HepG2 (cell line): ENCODE measurements around the gene GPC6. TPM values are rescaled to one million over a fixed set of nuclear protein-coding genes. Genes with fewer than 3 reads are reported as not detected.
A peak's percentile ranks its signal among the peaks of the same experiment; 100 is the strongest.

Experiments
- ATAC-seq: fragments of 200-7000 bp; cut with Tn5 transposase; 3 replicates; pipeline ENCODE4 v1.9.1; 2020; ENCODE audit warnings: mild to moderate bottlenecking, moderate library complexity
- BruUV-seq: library from RNA; stranded (reverse); fragments of 400-500 nt; replicated peaks from 2 replicates; lab custom pipeline; 2021; lab: Mats Ljungman, UMichigan
- CTCF ChIA-PET: fragments of 300-600 bp; formaldehyde crosslinking; extraction: SDS; loops from one replicate; lab custom pipeline; 2021; ENCODE audit warnings: low total read pairs, inconsistent platforms, low intra/inter-chr PET ratio; lab: Yijun Ruan, JAX
- POLR2A ChIA-PET: fragments of 350-600 bp; sonication (Branson Sonifier 250); formaldehyde crosslinking; loops from one replicate; lab custom pipeline; 2020; ENCODE audit warnings: antibody characterized with exemption, inconsistent platforms; lab: Yijun Ruan, JAX
- DNase-seq: peaks from one replicate; pipeline ENCODE4 v3.0.0-alpha.2; 2015; ENCODE audit warnings: low spot score
- FAIRE-seq: peaks from 3 replicates; lab custom pipeline; 2011; peaks lifted over from hg19 to GRCh38; lab: Jason Lieb, UNC
- H2AFZ ChIP-seq: one replicate; pipeline ENCODE4 v1.6.1; 2011; ENCODE audit warnings: low read length, inconsistent platforms
- H3K27ac ChIP-seq: fragments of 300-600 bp; 3 replicates; pipeline ENCODE4 v1.8.0; 2011; ENCODE audit warnings: mixed run types, mild to moderate bottlenecking, mixed read lengths, low read length, inconsistent platforms; ENCODE audit not compliant: insufficient read depth; ENCODE audit errors: extremely low read length
- H3K27me3 ChIP-seq, 2 experiments: fragments of 200-600 bp in 1 of 2; 2 replicates in 1 of 2; 3 replicates in 1 of 2; pipeline versions ENCODE4 v1.6.0 to v1.8.0; 2011; ENCODE audit warnings: low read length in 2 of 2, mild to moderate bottlenecking in 2 of 2, moderate library complexity in 2 of 2, inconsistent platforms in 1 of 2; ENCODE audit not compliant: insufficient read depth in 2 of 2, control insufficient read depth in 1 of 2
- H3K36me3 ChIP-seq, 2 experiments: fragments of 200-600 bp in 1 of 2; replicated peaks in 1 of 2; 2 replicates in 1 of 2; 3 replicates in 1 of 2; pipeline versions ENCODE4 v1.5.1 to v1.8.0; 2011; ENCODE audit warnings: low read length in 2 of 2, inconsistent platforms in 1 of 2; ENCODE audit not compliant: insufficient read depth in 2 of 2, control insufficient read depth in 1 of 2
- H3K4me1 ChIP-seq: 2 replicates; pipeline ENCODE4 v1.5.1; 2012; ENCODE audit warnings: low read length, inconsistent platforms; ENCODE audit not compliant: insufficient read depth
- H3K4me2 ChIP-seq: 2 replicates; pipeline ENCODE4 v1.6.0; 2011; ENCODE audit warnings: low read depth, low read length, inconsistent platforms
- H3K4me3 ChIP-seq, 3 experiments: fragments of 200-600 bp in 1 of 3; sonication (generic), shearing (Covaris generic) in 1 of 3; replicated peaks in 1 of 3; 2 replicates each; pipeline ENCODE4 v1.5.1; 2011 to 2016; ENCODE audit warnings: low read length in 3 of 3, inconsistent platforms in 2 of 3, low read depth in 2 of 3, mild to moderate bottlenecking in 2 of 3, control low read depth in 1 of 3, mixed read lengths in 1 of 3; ENCODE audit not compliant: insufficient read depth in 1 of 3
- H3K79me2 ChIP-seq: one replicate; pipeline ENCODE4 v1.6.1; 2011; ENCODE audit warnings: low read length, inconsistent platforms; ENCODE audit not compliant: insufficient read depth
- H3K9ac ChIP-seq: 2 replicates; pipeline ENCODE4 v1.6.0; 2011; ENCODE audit warnings: mild to moderate bottlenecking, low read depth, low read length, inconsistent platforms; ENCODE audit not compliant: insufficient read depth
- H3K9me3 ChIP-seq: 2 replicates; pipeline ENCODE4 v1.5.1; 2012; ENCODE audit warnings: mild to moderate bottlenecking, low read length
- H4K20me1 ChIP-seq: 2 replicates; pipeline ENCODE4 v1.6.0; 2011; ENCODE audit warnings: inconsistent platforms, mild to moderate bottlenecking, low read length, moderate library complexity; ENCODE audit not compliant: insufficient read depth
- CEBPB ChIP-seq: IDR thresholded peaks from 2 replicates; pipeline ENCODE4 v1.6.1; 2011; ENCODE audit warnings: low read depth, low read length, improper control_type of control experiment, borderline replicate concordance
- HOXA9 ChIP-seq: sonication (generic); formaldehyde crosslinking; IDR thresholded peaks from 2 replicates; pipeline ENCODE4 v1.8.1; 2022; ENCODE audit warnings: missing genetic modification reagents, mild to moderate bottlenecking, moderate library complexity, borderline replicate concordance
- REPIN1 ChIP-seq: sonication (generic); formaldehyde crosslinking; IDR thresholded peaks from 2 replicates; pipeline ENCODE4 v1.8.0; 2022; ENCODE audit warnings: missing genetic modification reagents, low read depth, mild to moderate bottlenecking, borderline replicate concordance
- SMAD3 ChIP-seq: sonication (generic); formaldehyde crosslinking; IDR thresholded peaks from 2 replicates; pipeline ENCODE4 v1.4.0; 2020; ENCODE audit warnings: missing genetic modification reagents
- ZFY ChIP-seq: sonication (generic); formaldehyde crosslinking; IDR thresholded peaks from 2 replicates; pipeline ENCODE4 v1.4.0; 2020; ENCODE audit warnings: missing genetic modification reagents
- WGBS: methylation state at CpG from one replicate; pipeline ENCODE4 v1.1.6; 2017; ENCODE audit warnings: low lambda C conversion rate; 5-methylcytosine and 5-hydroxymethylcytosine counted together
- in situ Hi-C: cut with HindIII; loops from 2 replicates; pipeline ENCODE4 v1.10.0; 2017; ENCODE audit warnings: low pct_unique_long_range_greater_than_20kb; ENCODE audit not compliant: extremely low pct_ligation_motif_present
- intact Hi-C: fragments of 100-400 bp; cut with micrococcal nuclease; formaldehyde crosslinking; loops from one replicate; pipeline ENCODE4 v1.10.0; 2022; ENCODE audit not compliant: unreplicated experiment
- polyA plus RNA-seq, 8 experiments: library from polyadenylated mRNA; depleted of rRNA in 3 of 8; stranded (reverse) in 7 of 8; unstranded in 1 of 8; fragments of >200 nt; fragmentation: Illumina TruSeq in 4 of 8; extraction: Trizol in 4 of 8; gene quantifications; 2 replicates each; pipeline versions ENCODE4 v1.2.1 to v1.2.3, GENCODE V29; 2011 to 2016; ENCODE audit warnings: low read depth in 4 of 8, missing spikeins in 1 of 8, mixed read lengths in 1 of 8; ENCODE audit not compliant: insufficient read depth in 1 of 8
- total RNA-seq, 5 experiments: library from RNA; depleted of rRNA; stranded (reverse); fragments of >200 nt; fragmentation: Illumina TruSeq; extraction: Trizol; gene quantifications; 2 replicates each; pipeline ENCODE4 v1.2.3, GENCODE V29; 2016; ENCODE audit warnings: low read depth in 1 of 5

The GPC6 gene
- total and polyA plus RNA-seq, 2 of the 13 experiments (the other 11 are each of a cell fraction or from before 2014, with no cell fraction given), result 24.5 to 33.9 TPM

DNA sequence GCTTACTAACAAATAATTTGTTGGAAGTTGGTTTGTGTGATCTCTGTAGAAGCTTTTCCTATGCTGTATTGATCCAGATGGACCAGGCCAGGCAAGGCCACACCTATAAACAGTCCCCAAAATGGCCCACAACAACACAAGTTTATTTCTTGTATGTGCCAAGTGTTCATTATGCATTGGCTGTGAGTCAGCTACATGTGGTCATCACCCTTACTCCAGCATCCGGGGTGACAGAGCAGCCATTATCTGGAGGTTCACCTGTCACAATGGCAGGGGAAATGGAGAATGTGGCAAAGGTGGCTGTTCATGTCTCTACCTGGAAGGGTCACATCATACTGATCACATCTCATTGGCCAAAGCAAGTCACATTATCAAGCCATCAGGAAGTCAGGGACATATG, 1088.6 kb downstream of the GPC6 start (continued):
- TF ChIP-seq ZFY (CRISPR knock-in tag), result no peak

DNA sequence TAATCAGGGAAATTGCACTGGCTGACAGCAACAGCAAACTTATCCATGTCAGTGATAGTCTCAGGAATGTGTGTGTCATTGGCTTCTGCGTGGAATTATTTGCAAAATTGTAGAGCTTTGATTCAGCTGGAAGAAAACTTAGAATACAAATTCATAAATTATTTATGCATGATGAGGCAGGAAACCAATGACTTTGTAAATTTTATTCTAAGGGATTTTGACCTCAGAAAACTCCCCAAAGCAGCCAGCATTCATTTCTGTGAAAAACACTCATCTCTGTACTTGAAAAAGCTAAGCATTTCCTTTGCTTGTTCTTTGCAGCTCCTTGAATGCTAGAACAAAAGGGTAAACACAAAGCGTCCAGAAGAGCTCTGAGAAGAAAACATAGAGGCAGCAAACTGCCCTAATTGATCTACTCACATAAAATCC, 1090.5 kb downstream of the GPC6 start:
- no peaks in the 10 kb centered on the region for H3K9me3 ChIP-seq
- 100% methylated on average over 2 of the region's 2 CpGs for WGBS
- DNase-seq (no peak), FAIRE-seq (no peak), ATAC-seq (no peak)
- no TSS peak for BruUV-seq
- ChIA-PET POLR2A (interaction anchor here (1.0 kb wide), 1 partner anchor 14 kb away, joined by 4 read pairs; no protein-coding TSS in a partner anchor), CTCF (no interaction called here)
- H3K27me3 ChIP-seq, result no peaks in the 10 kb centered on the region
- intact Hi-C loops (no loop called here), in situ Hi-C loops (no loop called here)
- H3K4me1 ChIP-seq, result no peaks in the 10 kb centered on the region
- H4K20me1 ChIP-seq, result no peaks in the 10 kb centered on the region
- H3K27ac ChIP-seq, result no peak overlapping the region
- H2AFZ ChIP-seq, result no peak overlapping the region
- no peak for TF ChIP-seq HOXA9 (CRISPR knock-in tag)
- no peak overlapping the region for H3K4me3 ChIP-seq
- H3K79me2 ChIP-seq, result no peaks in the 10 kb centered on the region
- H3K36me3 ChIP-seq, result no peaks in the 10 kb centered on the region
- H3K9ac ChIP-seq, result no peak overlapping the region
- no peak overlapping the region for H3K4me2 ChIP-seq

DNA sequence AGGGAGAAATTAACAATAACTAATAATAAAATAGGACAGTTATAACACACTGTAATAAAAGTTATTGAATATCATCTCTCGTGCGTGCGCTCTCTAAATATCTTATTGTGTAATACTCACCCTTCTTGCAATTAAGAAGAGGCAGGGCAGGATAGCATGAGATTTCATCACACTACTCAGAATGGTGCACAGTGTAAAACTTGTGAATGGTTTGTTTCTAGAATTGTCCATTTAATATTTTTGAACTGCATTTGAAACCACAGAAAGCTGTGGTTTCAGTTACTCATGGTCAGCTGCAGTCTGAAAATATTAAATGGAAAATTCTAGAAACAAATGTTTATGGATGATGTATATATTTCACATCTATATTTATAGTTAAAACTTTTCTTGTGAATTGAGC, 1091.8 kb downstream of the GPC6 start:
- 96% methylated on average over 3 of the region's 3 CpGs for WGBS
- H3K4me2 ChIP-seq, result no peak overlapping the region
- no peak overlapping the region for H3K4me3 ChIP-seq
- no peaks in the 10 kb centered on the region for H3K27me3 ChIP-seq
- no peak overlapping the region for H3K9ac ChIP-seq
- DNase-seq (no peak), ATAC-seq (no peak), FAIRE-seq (no peak)
- no TSS peak for BruUV-seq
- no peaks in the 10 kb centered on the region for H4K20me1 ChIP-seq
- ChIA-PET CTCF (no interaction called here), POLR2A (no interaction called here)
- no peak overlapping the region for H2AFZ ChIP-seq
- intact Hi-C loops, result no loop called here
- no peaks in the 10 kb centered on the region for H3K36me3 ChIP-seq
- in situ Hi-C loops, result no loop called here
- TF ChIP-seq REPIN1 (CRISPR knock-in tag) (no peak), CEBPB (peak; percentile 28; the same call in 1 of the 2 replicates), SMAD3 (CRISPR knock-in tag) (no peak)
- no peaks in the 10 kb centered on the region for H3K9me3 ChIP-seq
- no peaks in the 10 kb centered on the region for H3K4me1 ChIP-seq
- no peaks in the 10 kb centered on the region for H3K79me2 ChIP-seq
- H3K27ac ChIP-seq, result no peak overlapping the region
